Gastrocnemius medialis (tissue), 4 donors: Measurements from ENCODE around the gene MISP.

Experiments
- POLR2A ChIP-seq, 2 donors: fragments of 450-650 bp; IDR thresholded peaks; one replicate each; pipeline ENCODE4 v1.6.1; 2017; ENCODE audit warnings: antibody characterized with exemption in 2 of 2, mild to moderate bottlenecking in 2 of 2, moderate library complexity in 2 of 2
- TF ChIP-seq, protein P1 (sequence below), 5 experiments: fragments of 450-650 bp in 3 of 5; fragments of 200-600 bp in 2 of 5; sonication (generic) in 2 of 5; IDR thresholded peaks in 4 of 5; conservative IDR thresholded peaks in 1 of 5; 1 replicate in 4 of 5; 2 replicates in 1 of 5; pipeline ENCODE4 v1.5.1; 2016 to 2019; ENCODE audit warnings: antibody characterized with exemption in 5 of 5, mild to moderate bottlenecking in 3 of 5, moderate library complexity in 3 of 5

GRCh38 chr19:763869-764268, 13.0 kb downstream of the MISP start:
- TF ChIP-seq, protein P1, sequence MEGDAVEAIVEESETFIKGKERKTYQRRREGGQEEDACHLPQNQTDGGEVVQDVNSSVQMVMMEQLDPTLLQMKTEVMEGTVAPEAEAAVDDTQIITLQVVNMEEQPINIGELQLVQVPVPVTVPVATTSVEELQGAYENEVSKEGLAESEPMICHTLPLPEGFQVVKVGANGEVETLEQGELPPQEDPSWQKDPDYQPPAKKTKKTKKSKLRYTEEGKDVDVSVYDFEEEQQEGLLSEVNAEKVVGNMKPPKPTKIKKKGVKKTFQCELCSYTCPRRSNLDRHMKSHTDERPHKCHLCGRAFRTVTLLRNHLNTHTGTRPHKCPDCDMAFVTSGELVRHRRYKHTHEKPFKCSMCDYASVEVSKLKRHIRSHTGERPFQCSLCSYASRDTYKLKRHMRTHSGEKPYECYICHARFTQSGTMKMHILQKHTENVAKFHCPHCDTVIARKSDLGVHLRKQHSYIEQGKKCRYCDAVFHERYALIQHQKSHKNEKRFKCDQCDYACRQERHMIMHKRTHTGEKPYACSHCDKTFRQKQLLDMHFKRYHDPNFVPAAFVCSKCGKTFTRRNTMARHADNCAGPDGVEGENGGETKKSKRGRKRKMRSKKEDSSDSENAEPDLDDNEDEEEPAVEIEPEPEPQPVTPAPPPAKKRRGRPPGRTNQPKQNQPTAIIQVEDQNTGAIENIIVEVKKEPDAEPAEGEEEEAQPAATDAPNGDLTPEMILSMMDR (IDR thresholded peaks at IDR 0.05 in 4 of 5, conservative IDR thresholded peaks at IDR 0.05 in 1 of 5), result no peak
- TF ChIP-seq POLR2A (IDR thresholded peaks at IDR 0.05), result no peak
